Measurements from ENCODE around the gene STRN.

DNA sequence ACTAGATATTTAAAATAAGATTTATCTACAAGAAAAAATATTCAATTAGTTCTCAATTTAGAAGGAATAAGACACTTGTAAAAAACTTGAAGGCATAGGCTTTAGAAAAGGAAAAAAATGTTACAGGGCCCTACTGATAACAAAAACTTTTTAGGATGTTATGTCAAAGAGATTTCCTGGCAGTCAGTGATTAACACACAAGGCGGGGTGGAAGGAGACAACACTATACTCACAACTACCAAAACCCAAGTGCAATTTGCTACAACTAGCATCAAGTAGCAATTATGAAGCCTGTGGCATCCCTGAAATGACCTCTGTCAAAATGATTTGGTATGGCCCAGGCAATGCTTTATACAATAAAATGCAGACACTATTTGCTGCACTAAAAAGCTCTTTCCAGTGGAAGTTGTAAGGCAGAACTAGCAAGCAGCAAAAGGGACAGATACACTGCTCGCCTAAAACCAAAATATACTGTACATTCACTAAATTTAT is 15.3 kb downstream of the STRN start:
- TF ChIP-seq POLR2AphosphoS5 (IDR thresholded peaks at IDR 0.05; ENCODE audit: low read depth, low read length) (no peak), SIN3A (IDR thresholded peaks at IDR 0.05; ENCODE audit: borderline replicate concordance, insufficient read depth, low read depth, low read length) (no peak), TCF7L2 (IDR thresholded peaks at IDR 0.05; ENCODE audit: low read depth, low read length) (no peak)
- TF ChIP-seq, protein P1, sequence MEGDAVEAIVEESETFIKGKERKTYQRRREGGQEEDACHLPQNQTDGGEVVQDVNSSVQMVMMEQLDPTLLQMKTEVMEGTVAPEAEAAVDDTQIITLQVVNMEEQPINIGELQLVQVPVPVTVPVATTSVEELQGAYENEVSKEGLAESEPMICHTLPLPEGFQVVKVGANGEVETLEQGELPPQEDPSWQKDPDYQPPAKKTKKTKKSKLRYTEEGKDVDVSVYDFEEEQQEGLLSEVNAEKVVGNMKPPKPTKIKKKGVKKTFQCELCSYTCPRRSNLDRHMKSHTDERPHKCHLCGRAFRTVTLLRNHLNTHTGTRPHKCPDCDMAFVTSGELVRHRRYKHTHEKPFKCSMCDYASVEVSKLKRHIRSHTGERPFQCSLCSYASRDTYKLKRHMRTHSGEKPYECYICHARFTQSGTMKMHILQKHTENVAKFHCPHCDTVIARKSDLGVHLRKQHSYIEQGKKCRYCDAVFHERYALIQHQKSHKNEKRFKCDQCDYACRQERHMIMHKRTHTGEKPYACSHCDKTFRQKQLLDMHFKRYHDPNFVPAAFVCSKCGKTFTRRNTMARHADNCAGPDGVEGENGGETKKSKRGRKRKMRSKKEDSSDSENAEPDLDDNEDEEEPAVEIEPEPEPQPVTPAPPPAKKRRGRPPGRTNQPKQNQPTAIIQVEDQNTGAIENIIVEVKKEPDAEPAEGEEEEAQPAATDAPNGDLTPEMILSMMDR (IDR thresholded peaks at IDR 0.05) = no peak
- TF ChIP-seq, protein P2, sequence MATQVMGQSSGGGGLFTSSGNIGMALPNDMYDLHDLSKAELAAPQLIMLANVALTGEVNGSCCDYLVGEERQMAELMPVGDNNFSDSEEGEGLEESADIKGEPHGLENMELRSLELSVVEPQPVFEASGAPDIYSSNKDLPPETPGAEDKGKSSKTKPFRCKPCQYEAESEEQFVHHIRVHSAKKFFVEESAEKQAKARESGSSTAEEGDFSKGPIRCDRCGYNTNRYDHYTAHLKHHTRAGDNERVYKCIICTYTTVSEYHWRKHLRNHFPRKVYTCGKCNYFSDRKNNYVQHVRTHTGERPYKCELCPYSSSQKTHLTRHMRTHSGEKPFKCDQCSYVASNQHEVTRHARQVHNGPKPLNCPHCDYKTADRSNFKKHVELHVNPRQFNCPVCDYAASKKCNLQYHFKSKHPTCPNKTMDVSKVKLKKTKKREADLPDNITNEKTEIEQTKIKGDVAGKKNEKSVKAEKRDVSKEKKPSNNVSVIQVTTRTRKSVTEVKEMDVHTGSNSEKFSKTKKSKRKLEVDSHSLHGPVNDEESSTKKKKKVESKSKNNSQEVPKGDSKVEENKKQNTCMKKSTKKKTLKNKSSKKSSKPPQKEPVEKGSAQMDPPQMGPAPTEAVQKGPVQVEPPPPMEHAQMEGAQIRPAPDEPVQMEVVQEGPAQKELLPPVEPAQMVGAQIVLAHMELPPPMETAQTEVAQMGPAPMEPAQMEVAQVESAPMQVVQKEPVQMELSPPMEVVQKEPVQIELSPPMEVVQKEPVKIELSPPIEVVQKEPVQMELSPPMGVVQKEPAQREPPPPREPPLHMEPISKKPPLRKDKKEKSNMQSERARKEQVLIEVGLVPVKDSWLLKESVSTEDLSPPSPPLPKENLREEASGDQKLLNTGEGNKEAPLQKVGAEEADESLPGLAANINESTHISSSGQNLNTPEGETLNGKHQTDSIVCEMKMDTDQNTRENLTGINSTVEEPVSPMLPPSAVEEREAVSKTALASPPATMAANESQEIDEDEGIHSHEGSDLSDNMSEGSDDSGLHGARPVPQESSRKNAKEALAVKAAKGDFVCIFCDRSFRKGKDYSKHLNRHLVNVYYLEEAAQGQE (IDR thresholded peaks at IDR 0.05; ENCODE audit: insufficient read depth in 1 of 2, low read depth in 2 of 2, low read length in 1 of 2) = no peak
